GM21515 (cell line): ENCODE results near the gene PRC1.
A peak's percentile ranks its signal among the peaks of the same experiment; 100 is the strongest.

ENCODE experiments used
- ATAC-seq: cut with Tn5 transposase; IDR thresholded peaks from one replicate; pipeline ENCODE4 v1.9.1; 2021; ENCODE audit not compliant: unreplicated experiment

The PRC1 gene

DNA sequence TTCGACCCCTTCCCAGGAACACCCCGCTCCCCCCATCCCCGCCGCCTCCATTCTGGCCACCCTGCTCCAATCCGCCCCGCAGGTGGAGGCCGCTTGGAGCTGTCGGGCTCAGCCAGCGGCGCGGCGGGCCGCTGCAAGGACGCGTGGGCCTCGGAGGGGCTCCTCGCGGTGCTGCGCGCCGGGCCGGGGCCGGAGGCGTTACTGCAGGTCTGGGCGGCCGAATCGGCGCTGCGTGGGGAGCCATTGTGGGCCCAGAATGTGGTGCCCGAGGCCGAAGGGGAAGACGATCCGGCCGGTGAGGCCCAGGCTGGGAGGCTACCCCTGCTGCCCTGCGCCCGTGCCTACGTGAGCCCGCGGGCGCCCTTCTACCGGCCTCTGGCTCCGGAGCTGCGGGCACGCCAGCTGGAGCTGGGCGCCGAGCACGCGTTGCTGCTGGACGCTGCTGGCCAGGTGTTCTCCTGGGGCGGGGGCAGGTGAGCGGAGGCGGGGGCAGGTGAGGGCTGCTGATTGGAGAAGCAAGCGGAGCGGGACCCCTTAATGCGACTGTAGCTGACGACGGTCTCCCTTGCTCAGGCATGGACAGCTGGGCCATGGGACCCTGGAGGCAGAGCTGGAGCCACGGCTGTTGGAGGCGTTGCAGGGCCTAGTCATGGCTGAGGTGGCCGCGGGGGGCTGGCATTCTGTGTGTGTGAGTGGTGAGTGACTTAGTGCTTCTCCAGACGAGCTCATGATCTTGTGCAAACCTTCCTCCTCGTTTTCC lies 37.1 kb downstream of the PRC1 start:
- no peak for ATAC-seq

GRCh38 chr15:90956274-90957030 lies 37.9 kb downstream of the PRC1 start:
- ATAC-seq = no peak

GRCh38 chr15:90955624-90956273 lies 38.6 kb downstream of the PRC1 start:
- ATAC-seq = no peak

DNA sequence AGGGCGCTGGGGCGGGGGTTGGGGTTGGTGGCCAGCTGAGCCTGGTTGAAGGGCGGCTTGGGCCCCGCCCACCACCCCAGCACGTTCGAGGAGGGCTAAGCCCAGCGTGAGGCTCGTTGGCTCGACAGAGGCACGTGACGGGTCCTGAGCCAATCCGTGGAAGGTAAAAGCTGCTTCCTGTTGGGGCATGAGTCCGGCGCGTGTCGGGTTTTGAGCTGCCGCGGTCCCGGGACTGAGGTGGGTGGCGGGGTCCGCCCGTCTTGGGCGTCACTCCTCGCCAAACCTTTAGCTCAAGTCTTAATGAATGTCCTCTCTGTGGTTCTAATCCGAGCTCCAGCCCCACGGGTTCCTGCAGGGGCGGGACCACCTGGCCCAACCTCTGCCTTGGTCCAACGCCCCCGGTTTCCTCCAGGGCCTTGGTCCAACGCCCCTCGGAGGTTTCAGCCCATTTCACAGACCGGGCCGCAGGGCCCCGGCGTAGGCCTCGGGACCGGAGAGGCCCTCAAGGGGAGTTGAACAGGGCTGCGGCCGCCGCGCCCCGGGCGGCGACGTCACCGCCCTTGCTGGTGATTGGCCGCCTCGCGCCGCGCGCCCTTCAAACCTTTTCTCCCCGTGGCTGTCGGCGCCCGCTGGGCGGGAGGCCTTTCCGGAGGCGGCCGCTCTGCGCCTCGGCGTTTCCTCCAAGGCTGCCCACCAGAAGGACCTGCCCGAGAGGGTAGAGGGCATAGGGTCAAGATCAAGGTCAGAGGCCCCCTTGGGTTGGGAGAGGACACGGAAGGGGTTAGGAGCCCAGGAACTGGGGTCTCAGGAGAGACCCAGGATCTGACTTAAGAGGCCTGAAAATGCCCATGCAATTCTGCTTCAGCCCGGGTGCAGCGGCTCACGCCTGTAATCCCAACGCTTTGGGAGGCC lies 39.4 kb downstream of the PRC1 start, which contains the start of gene RCCD1:
Gene RCCD1, plus strand, starts transcription at position 173 of the 912 bp plus-strand sequence. CDS start 1,851 bp downstream, outside the sequence.
- peak; percentile 92 for ATAC-seq

DNA sequence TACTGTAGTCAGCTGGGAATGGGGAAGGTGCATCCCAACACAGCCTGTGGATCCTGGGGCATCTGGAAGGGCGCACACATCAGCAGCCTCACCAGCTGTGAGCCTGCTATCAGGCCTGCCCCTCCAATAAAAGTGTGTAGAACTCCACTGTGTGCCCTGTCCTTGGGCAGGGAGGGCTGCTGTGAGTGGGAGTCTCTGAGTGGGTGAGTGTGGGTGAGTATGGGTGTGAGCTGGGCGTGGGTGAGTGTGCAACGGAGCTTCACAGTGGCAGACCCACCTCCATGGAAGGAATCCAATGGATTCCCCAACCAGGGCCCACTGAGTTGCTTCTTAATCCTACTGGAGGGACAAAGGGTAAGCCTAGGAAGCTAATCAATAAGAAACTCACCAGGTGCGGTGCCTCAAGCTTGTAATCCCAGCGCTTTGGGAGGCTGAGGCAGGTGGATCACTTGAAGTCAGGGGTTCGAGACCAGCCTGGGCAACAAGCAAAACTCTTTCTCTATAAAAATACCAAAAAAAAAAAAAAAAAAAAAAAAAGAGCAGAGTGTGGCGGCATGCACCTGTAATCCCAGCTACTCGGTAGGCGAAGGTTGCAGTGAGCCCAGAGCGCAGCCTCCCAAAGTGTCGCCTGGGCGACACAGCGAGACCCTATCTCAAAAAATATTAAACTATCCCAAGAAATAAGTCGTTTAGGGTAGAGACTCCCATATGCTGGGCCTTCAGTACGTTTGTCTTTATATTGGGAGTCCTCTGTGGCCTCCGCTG lies 40.2 kb downstream of the PRC1 start:
- ATAC-seq = no peak

DNA sequence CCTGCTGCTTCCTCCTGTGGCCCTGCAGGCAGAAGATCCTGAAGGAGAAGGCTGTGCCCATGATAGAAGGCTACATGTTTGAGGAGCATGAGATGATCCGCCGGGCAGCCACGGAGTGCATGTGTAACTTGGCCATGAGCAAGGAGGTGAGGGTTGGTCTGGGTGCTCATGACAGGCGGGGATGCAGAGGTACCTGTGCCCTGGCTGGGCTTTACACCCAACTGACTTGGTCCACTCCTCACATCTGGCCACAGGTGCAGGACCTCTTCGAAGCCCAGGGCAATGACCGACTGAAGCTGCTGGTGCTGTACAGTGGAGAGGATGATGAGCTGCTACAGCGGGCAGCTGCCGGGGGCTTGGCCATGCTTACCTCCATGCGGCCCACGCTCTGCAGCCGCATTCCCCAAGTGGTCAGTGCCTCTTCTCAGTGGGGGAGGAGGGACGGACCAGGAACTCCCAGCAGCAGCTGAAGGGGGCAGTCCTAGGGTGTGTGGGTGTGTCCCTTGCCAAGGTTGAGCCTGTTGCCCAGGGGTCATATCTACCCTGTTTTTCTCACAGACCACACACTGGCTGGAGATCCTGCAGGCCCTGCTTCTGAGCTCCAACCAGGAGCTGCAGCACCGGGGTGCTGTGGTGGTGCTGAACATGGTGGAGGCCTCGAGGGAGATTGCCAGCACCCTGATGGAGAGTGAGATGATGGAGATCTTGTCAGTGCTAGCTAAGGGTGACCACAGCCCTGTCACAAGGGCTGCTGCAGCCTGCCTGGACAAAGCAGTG lies 41.2 kb downstream of the PRC1 start:
- no peak for ATAC-seq

DNA sequence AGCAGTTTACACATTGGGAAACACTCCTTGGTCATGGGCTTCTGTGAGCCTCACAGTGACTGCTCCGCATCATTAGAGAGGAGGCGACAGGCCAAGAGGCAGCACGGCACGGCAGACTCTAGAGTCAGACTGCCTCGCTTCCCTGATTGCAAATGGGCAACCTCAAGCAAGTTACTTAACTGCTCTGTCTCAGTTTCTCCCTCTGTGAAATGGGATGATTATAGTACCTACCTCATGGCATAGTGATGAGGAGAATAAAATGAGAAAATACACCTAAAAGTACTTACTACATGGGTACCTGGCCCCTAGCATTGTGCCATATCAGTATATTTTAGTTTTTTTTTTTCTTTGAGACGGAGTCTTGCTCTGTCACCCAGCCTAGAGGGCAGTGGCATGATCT lies 43.7 kb downstream of the PRC1 start:
- no peak for ATAC-seq

GRCh38 chr15:90949979-90950675 lies 44.2 kb downstream of the PRC1 start:
- no peak for ATAC-seq

- ATAC-seq = no peak
These were observed 45.8 kb downstream of the PRC1 start for GRCh38 chr15:90948506-90948905.

DNA sequence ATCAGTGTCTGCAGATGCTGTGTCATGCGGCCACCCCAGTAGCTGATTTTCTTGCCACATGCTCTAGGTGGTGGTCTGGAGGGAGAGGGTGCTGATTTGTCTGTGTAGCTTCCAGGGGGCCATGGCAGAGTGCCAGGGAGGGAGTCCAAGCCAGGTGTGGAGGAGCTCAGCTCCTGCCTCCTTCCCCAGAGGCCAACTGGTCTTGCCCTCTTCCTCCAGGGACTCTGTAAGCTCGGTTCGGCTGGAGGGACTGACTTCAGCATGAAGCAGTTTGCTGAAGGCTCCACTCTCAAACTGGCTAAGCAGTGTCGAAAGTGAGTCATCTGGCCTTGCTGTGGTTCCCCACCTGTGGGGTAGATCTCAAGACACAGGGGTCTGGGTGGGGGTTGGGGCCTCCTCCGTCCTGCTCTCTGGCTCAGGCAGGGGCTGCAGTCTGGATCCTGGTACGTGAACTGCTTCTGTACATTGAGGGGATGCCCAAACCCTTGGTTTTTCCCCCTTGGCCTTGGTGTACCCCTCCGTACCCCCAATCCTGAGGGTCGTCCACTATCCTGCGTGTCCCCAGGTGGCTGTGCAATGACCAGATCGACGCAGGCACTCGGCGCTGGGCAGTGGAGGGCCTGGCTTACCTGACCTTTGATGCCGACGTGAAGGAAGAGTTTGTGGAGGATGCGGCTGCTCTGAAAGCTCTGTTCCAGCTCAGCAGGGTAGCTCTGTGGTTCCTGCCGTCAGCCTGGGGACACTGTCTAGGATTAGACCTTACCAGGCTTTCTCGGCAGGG lies 46.6 kb downstream of the PRC1 start:
- ATAC-seq = no peak

DNA sequence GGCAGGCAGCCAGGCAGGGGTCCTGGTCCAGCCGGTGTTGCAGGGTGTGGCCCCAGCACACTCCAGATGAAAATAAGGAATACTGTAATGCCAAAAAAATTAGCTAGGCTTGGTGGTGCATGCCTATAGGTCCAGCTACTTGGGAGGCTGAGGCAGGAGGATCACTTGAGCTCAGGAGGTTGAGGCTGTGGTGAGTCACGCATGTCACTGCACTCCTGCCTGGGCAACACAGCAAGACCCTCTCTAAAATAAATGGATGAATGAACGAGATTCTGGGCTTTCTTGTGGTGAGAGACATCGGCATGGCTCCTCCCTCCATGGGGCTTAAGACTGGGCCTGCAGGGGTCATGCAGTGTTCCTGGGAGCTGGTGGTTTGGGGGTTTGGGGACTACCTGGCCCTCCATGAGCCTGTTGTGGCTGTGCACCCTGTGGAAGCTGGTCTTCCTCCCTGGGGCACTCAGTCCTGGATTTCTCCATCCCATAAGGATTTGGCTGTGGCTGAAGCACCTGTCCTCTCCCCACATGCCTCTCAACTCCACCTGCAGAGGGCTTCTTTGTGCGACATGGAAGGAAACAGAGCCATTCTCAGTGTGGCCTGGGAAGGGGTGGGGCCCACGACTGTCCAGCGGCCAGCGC lies 47.3 kb downstream of the PRC1 start:
- no peak for ATAC-seq

DNA sequence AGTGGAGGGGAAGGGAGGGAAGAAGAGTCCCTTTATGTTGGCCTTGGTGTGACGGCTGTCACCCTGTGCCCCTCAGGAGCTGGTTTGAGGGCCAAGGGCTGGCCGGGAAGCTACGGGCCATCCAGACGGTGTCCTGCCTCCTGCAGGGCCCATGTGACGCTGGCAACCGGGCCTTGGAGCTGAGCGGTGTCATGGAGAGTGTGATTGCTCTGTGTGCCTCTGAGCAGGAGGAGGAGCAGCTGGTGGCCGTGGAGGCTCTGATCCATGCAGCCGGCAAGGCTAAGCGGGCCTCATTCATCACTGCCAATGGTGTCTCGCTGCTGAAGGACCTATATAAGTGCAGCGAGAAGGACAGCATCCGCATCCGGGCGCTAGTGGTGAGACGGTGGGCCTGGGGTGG lies 47.8 kb downstream of the PRC1 start:
- ATAC-seq = no peak

- ATAC-seq = no peak
These were observed 49.2 kb downstream of the PRC1 start for GRCh38 chr15:90945091-90945490.

DNA sequence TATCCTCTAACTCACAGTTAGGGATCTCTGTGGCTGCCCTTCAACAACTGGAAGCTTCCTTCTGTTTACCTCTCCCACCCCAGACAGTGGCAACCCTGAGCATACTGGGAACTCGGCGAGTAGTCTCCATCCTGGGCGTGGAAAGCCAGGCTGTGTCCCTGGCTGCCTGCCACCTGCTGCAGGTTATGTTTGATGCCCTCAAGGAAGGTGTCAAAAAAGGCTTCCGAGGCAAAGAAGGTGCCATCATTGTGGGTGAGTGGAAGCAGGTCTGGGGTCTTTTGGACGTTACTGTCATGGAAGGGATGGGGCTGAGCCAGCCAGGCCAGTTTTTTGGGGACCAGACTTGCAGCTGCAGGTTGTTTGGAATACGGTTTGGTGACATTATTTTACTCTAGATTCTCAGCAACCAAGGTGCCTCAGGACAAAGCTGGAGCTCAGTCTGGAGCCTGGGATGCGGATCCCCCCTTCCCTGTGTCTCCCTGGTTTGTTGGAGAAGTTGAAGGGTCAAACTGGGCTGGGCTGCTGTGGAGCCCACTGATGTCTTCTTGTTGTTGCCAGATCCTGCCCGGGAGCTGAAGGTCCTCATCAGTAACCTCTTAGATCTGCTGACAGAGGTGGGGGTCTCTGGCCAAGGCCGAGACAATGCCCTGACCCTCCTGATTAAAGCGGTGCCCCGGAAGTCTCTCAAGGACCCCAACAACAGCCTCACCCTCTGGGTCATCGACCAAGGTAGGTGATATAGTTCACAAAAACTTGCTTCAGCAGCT lies 51.8 kb downstream of the PRC1 start:
- ATAC-seq = no peak

- no peak for ATAC-seq
These were observed 53.3 kb downstream of the PRC1 start for GRCh38 chr15:90941038-90941437.

DNA sequence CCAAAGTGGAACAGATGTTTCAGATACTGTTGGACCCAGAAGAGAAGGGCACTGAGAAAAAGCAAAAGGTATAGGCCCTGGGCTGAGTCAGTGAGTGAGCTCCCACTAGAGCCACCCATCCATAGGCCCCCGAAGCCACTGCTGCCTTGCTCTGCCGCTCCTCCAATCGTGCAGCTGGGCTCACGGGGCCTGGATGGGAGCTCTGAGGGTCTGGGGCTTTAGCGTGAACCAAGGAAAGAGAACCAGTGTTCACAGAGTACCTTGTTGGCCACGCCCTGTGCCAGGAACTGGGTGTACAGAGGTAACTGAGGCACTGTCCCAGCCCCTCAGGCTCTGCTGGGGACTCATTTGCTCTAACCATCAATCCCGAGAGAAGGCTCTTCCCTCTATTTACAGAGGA lies 54.6 kb downstream of the PRC1 start:
- no peak for ATAC-seq

DNA sequence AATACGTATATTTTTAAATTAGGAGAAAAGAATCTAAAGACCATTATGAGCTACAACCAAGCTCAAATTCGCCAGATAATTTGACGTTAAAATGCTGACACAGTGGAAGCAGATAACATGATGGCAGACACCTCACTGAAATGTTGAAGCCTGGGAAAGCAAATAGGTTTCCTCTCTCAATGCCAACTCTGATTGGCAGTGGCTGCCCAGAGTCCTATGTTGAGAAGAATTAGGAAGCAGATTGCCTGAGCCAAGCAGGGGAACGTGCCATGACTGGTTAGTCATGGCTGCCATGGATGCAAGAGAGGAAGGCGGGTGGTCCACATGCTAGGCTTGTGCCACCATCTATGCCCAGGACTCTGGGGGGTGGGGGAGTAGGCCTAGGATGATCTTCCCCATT lies 56.1 kb downstream of the PRC1 start:
- ATAC-seq = no peak
